Spinal cord (tissue), 10 donors: ENCODE measurements around the gene EVI5. TPM values are rescaled to one million over a fixed set of nuclear protein-coding genes. Genes with fewer than 3 reads are reported as not detected.

Source experiments
- DNase-seq, 6 donors: peaks; one replicate each; pipeline versions ENCODE4 v3.0.0 to v3.0.0-alpha.2; 2013 to 2015; ENCODE audit warnings: low spot score in 6 of 6, low read depth in 4 of 6
- H3K27ac ChIP-seq: one replicate; pipeline ENCODE4 v1.5.1; 2013; ENCODE audit warnings: low read depth, low read length, control low read depth
- H3K27me3 ChIP-seq: one replicate; pipeline ENCODE4 v1.6.1; 2013; ENCODE audit warnings: low read length; ENCODE audit not compliant: control insufficient read depth, insufficient read depth
- H3K36me3 ChIP-seq: one replicate; pipeline ENCODE4 v1.6.1; 2013; ENCODE audit warnings: low read length; ENCODE audit not compliant: control insufficient read depth, insufficient read depth
- H3K4me1 ChIP-seq: one replicate; pipeline ENCODE4 v1.6.1; 2013; ENCODE audit warnings: low read length; ENCODE audit not compliant: control insufficient read depth, insufficient read depth
- H3K4me3 ChIP-seq: one replicate; pipeline ENCODE4 v1.5.1; 2013; ENCODE audit warnings: low read depth, low read length, control low read depth
- H3K9me3 ChIP-seq: one replicate; pipeline ENCODE4 v1.6.1; 2013; ENCODE audit warnings: low read length; ENCODE audit not compliant: control insufficient read depth, insufficient read depth
- WGBS: methylation state at CpG from one replicate; pipeline ENCODE4 v1.1.5; 2013; ENCODE audit warnings: missing lambda C conversion rate; ENCODE audit not compliant: insufficient coverage; 5-methylcytosine and 5-hydroxymethylcytosine counted together
- polyA plus RNA-seq, 2 donors: library from polyadenylated mRNA; unstranded; fragments of 120-200 nt; gene quantifications; one replicate each; pipeline ENCODE4 v1.2.1, GENCODE V29; 2013; ENCODE audit not compliant: insufficient read length in 2 of 2
- total RNA-seq, 2 donors: library from RNA; depleted of rRNA in 1 of 2; stranded (reverse); fragments of 120-200 nt in 1 of 2; fragments of >200 nt in 1 of 2; gene quantifications; one replicate each; pipeline versions ENCODE4 v1.2.3 to v1.2.4, GENCODE V29; 2013 to 2014
- donor health status: healthy.

The EVI5 gene
- total and polyA plus RNA-seq, 4 donors, result 18.9 to 80.5 (median 41.8) TPM

DNA sequence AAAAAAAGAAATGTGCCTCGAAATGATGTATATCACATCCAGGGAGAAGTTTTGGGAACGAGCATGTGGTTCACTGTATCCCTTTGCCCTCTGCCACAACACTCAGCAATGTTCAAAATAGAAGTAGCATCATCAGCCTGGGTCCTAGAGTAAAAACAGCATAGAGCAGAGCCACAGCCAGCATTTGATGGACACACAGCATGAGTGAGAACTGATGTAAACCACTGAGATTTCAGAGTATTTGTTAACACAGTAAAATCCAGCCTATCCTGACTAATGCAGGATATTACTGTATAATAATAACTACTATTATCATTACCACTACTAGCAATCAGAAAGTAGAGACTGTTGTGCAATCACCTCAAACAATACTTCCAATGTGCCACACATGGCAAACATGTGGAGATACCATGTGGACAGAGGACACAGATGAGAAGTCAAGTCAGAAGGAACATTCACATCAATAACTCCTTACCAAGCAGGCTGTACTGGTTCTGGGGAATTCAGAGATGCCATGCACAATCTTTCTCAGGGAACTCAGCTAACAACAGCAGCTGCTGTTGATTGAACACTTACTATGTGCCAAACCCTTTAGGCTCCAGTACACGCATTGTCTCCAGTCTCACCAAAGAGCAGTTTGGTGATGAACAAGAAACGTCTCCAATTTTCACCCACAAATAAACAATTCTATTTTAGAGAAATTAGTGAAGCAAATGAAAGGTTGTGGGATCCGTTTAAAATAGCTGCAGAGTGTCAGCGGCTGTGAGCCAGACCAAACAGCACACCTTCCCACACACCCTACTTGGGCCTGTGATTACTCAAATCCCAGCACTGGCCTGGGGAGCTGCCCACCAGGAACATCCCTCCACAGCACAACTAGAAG, 281.6 kb downstream of the EVI5 start:
- no peak overlapping the region for H3K27ac ChIP-seq
- H3K36me3 ChIP-seq, result no peaks in the 10 kb centered on the region
- no peak overlapping the region for H3K4me3 ChIP-seq
- H3K4me1 ChIP-seq, result no peaks in the 10 kb centered on the region
- no peaks in the 10 kb centered on the region for H3K27me3 ChIP-seq
- WGBS, result 100% methylated on average over 1 of the region's 6 CpGs
- DNase-seq, result no peak
- no peaks in the 10 kb centered on the region for H3K9me3 ChIP-seq

DNA sequence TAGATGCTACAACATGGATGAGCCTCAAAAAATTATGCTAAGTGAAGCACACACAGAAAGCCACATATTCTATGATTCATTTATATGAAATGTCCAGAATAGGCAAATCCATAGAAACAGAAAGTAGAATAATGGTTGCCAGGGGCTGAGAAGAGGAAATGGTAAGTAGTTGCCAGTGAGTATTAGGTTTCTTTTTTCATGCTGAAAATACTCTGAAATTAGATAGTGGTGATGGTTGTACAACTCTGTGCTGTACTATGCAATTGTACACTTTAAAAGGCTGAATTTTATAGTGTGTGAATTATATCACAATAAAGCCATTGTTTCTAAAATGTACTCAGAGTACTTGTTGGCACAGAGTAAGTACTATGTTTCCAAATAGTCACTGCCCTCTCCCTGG, 282.7 kb downstream of the EVI5 start:
- no peaks in the 10 kb centered on the region for H3K36me3 ChIP-seq
- H3K4me1 ChIP-seq, result no peaks in the 10 kb centered on the region
- H3K27ac ChIP-seq, result no peak overlapping the region
- no peak overlapping the region for H3K4me3 ChIP-seq
- H3K9me3 ChIP-seq, result no peaks in the 10 kb centered on the region
- H3K27me3 ChIP-seq, result no peaks in the 10 kb centered on the region
- DNase-seq, result no peak

DNA sequence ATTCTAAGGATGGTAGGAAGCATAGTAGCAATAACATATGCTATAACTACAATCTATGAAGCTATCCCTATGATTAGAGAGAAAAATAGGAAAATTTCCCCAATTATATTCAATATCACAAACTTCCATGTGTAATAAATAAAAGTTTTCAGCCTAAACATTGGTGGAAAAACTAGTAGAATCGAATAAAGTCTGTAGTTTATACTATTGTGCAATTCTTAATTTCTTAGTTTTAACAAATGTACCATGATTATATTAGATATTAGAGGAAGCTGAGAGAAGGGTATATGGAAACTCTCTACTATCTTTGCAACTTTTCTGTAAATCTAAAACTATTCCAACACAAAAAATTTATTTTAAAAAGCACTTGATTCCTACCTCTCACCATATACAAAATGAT, 284.4 kb downstream of the EVI5 start:
- Histone ChIP-seq H3K4me3 (no peak overlapping the region), H3K4me1 (no peaks in the 10 kb centered on the region), H3K27ac (no peak overlapping the region), H3K27me3 (no peaks in the 10 kb centered on the region), H3K9me3 (no peaks in the 10 kb centered on the region), H3K36me3 (no peaks in the 10 kb centered on the region)
- no CpG with 5 or more reads among the region's 1 CpG for WGBS
- no peak for DNase-seq

DNA sequence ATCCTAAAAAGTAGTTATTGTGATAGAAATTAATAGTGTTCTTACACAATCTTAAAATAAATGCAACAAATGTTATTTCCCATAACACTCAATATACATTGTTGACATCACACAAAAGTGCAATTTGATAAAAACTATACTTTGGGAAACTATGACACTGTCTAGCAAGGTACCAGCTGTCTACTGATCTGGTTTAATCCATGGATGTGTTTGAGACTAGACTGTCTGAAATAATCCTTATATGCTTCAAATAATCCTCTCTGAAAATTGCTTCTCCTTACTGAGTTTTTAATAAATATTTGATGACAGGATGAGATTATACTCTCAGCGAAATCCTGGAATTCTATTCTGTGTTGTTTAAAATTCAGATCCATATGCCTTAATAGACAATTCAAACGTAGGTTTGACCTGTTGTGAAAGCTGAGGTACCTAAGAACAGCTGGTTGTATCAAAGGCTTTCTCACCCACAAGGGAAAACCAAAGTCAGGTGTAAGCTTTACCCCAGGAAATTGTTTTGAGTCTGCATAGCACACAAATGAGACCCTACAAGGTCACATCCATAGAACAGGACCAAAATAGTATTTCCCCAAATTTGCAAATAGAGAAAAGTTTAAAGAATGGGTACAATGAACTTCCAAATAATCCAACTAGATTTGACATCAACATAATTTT, 289.4 kb downstream of the EVI5 start:
- no peak for DNase-seq
- H3K4me3 ChIP-seq, result no peak overlapping the region
- WGBS, result no CpG with 5 or more reads among the region's 2 CpGs
- no peaks in the 10 kb centered on the region for H3K36me3 ChIP-seq
- H3K27ac ChIP-seq, result no peak overlapping the region
- H3K27me3 ChIP-seq, result peaks cover 2% of the 10 kb centered on the region
- H3K4me1 ChIP-seq, result no peaks in the 10 kb centered on the region
- no peaks in the 10 kb centered on the region for H3K9me3 ChIP-seq

DNA sequence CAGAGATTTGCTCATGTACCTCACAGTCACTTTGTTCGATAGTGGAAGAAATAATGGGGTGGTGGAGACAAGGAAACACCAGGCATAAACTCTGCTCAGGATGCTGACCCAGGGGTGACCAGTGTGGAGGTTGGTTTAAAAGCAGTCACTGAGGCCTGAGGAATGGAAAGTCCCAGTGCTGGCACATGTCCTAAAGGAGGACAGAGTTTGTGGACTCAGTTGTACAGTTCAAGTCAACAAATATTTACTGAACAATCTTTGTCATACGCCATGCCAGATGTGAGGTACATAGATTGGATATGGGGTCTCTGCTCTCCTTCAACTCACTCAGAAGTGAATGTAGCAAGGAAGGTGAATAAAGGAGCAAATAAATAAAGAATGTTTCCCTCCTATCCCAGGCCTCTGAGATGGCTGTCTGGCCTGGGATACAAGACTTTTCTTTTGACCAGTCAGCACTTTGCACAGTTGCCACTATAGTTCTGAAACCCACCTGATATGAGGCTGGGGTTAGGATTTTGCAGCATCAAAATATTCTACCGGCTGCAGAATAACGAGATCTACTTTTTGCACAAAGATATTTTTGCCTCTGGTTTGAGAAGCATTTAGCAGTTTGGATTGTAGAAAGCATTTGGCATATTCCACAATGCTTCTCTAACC, 290.3 kb downstream of the EVI5 start:
- WGBS, result 86% methylated on average over 1 of the region's 4 CpGs
- DNase-seq, result no peak
- no peaks in the 10 kb centered on the region for H3K4me1 ChIP-seq
- H3K36me3 ChIP-seq, result no peaks in the 10 kb centered on the region
- no peak overlapping the region for H3K4me3 ChIP-seq
- no peak overlapping the region for H3K27ac ChIP-seq
- peaks cover 4% of the 10 kb centered on the region for H3K27me3 ChIP-seq
- no peaks in the 10 kb centered on the region for H3K9me3 ChIP-seq

DNA sequence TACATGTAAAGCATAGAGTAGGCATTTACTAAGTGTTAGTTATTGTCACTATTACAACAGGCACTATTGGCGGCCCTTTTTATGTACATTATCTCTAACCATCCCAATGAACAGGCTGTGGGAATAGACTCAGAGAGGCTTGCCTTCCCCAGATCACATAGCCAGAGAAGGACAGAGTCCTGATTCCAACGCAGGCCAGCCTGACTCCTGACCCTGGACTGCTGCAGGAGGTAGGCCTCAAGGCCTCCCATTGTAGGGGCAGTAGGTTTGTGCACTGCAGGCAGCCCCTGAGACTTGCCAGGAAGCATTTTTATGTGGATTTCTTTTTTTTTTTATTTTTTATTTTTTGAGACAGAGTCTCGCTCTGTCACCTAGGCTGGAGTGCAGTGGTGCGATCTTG, 291.8 kb downstream of the EVI5 start:
- H3K27me3 ChIP-seq, result peaks cover 17% of the 10 kb centered on the region
- H3K4me3 ChIP-seq, result no peak overlapping the region
- H3K9me3 ChIP-seq, result no peaks in the 10 kb centered on the region
- H3K4me1 ChIP-seq, result no peaks in the 10 kb centered on the region
- H3K36me3 ChIP-seq, result no peaks in the 10 kb centered on the region
- no peak overlapping the region for H3K27ac ChIP-seq
- no peak for DNase-seq
- WGBS, result 93% methylated on average over 3 of the region's 4 CpGs

DNA sequence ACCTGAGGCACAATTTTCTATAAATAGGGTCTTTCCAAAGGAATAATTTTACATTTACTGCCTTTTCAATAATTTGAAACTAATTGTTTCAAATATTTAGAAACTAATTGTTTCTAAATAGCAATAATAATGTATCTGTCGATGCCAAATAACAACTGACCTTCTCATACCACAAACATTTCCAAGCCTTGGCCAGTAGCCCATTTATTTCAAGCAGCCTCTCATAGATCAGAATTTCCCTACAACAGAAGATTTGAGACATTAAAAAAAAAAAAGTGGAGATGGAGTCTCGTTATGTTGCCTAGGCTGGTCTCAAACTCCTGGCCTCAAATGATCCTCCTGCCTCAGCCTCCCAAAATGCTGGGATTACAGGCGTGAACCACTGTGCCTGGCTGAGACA, 296.1 kb downstream of the EVI5 start:
- WGBS, result no CpG with 5 or more reads among the region's 3 CpGs
- Histone ChIP-seq H3K36me3 (no peaks in the 10 kb centered on the region), H3K9me3 (no peaks in the 10 kb centered on the region), H3K27me3 (peaks cover 59% of the 10 kb centered on the region), H3K4me3 (no peak overlapping the region), H3K27ac (no peak overlapping the region), H3K4me1 (peaks cover 24% of the 10 kb centered on the region)
- no peak for DNase-seq

DNA sequence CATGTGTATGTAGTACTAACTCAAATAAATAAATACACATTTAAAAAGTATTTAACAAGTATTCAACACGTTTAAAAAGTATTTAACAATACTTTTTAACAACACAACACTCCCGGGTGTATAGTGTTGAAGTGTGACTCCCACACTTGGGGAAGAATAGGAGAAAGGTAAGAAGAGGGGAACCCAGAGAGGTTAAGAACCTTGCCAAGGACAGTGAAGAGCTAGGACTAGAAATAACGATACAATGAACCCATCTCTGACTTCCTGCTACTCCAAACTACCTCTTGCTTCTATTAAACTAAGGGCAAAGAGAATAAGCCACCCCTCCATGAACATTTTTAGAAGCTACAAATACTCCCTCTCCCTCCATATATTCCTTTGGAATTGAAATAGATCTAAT, 296.5 kb downstream of the EVI5 start:
- no peak overlapping the region for H3K4me3 ChIP-seq
- WGBS, result no CpG with 5 or more reads among the region's 3 CpGs
- no peaks in the 10 kb centered on the region for H3K36me3 ChIP-seq
- peaks cover 63% of the 10 kb centered on the region for H3K27me3 ChIP-seq
- DNase-seq, result no peak
- H3K9me3 ChIP-seq, result no peaks in the 10 kb centered on the region
- H3K27ac ChIP-seq, result no peak overlapping the region
- H3K4me1 ChIP-seq, result peaks cover 28% of the 10 kb centered on the region

DNA sequence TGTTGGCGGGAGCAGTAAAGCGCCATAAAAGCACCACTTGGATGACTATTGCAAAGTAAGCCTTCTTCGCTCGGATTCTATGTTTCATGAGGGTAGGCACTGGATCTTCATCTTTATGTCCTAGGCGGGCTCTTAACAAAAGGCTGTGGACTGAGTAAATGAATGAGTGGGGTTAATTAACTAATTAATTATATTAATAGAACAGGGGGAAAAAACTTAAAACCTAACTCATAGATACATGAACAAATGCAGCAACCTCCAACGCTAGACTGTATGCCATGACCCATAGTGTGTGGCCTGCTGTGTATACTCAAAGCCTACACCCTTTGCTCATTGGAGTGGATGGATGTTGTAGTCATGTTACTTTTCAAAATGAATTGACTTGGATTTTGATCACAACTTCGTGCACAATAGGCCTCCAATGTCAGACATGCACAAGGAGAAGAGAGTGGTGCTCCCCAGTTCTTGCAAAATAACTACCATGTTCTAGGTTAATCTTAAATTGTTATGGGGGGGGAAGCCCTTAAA, 297.8 kb downstream of the EVI5 start:
- no peak overlapping the region for H3K4me3 ChIP-seq
- peaks cover 76% of the 10 kb centered on the region for H3K27me3 ChIP-seq
- H3K36me3 ChIP-seq, result no peaks in the 10 kb centered on the region
- DNase-seq, result peak in 1 of 6 donors; percentile 9
- H3K27ac ChIP-seq, result no peak overlapping the region
- 10% methylated on average over 2 of the region's 7 CpGs for WGBS
- no peaks in the 10 kb centered on the region for H3K9me3 ChIP-seq
- H3K4me1 ChIP-seq, result peaks cover 41% of the 10 kb centered on the region
